IMR-90 (cell line): Measurements from ENCODE around the gene ATP9B. TPM values are rescaled to one million over a fixed set of nuclear protein-coding genes. Genes with fewer than 3 reads are reported as not detected.
A peak's percentile ranks its signal among the peaks of the same experiment; 100 is the strongest.

Experiments used
- ATAC-seq: fragments of 200-7000 bp; cut with Tn5 transposase; 2 replicates; pipeline ENCODE4 v1.9.1; 2020; ENCODE audit warnings: low read depth, mild to moderate bottlenecking, moderate library complexity
- BruUV-seq: library from RNA; stranded (reverse); fragments of 400-500 nt; replicated peaks from 2 replicates; lab custom pipeline; 2021; lab: Mats Ljungman, UMichigan
- CTCF ChIA-PET: fragments of 300-600 bp; formaldehyde crosslinking; extraction: SDS; loops from one replicate; lab custom pipeline; 2021; ENCODE audit warnings: antibody characterized with exemption; lab: Yijun Ruan, JAX
- POLR2A ChIA-PET: fragments of 300-600 bp; sonication (Branson Sonifier 250); formaldehyde crosslinking; loops from one replicate; lab custom pipeline; 2022; ENCODE audit warnings: antibody characterized with exemption; ENCODE audit not compliant: unreplicated experiment; lab: Charles Lee
- DNase-seq: peaks from one replicate; pipeline ENCODE4 v3.0.0; 2013
- H2AFZ ChIP-seq: replicated peaks from 2 replicates; pipeline ENCODE3; 2013; ENCODE audit warnings: low read length, mild to moderate bottlenecking; ENCODE audit not compliant: poor library complexity
- H2AK5ac ChIP-seq: 2 replicates; pipeline ENCODE4 v1.6.1; 2013; ENCODE audit warnings: low read depth, low read length, inconsistent platforms
- H2AK9ac ChIP-seq: replicated peaks from 2 replicates; pipeline ENCODE3; 2013; ENCODE audit warnings: mild to moderate bottlenecking, low read depth, low read length, moderate library complexity; ENCODE audit not compliant: poor library complexity
- H2BK120ac ChIP-seq: 2 replicates; pipeline ENCODE4 v1.6.1; 2013; ENCODE audit warnings: low read depth, low read length, inconsistent platforms
- H2BK15ac ChIP-seq: 3 replicates; pipeline ENCODE4 v1.6.1; 2013; ENCODE audit warnings: low read depth, low read length, inconsistent platforms
- H2BK20ac ChIP-seq: 2 replicates; pipeline ENCODE4 v1.6.1; 2013; ENCODE audit warnings: low read depth, mild to moderate bottlenecking, inconsistent platforms, low read length, moderate library complexity
- H2BK5ac ChIP-seq: 2 replicates; pipeline ENCODE4 v1.6.1; 2013; ENCODE audit warnings: mild to moderate bottlenecking, low read depth, low read length, inconsistent platforms; ENCODE audit not compliant: poor library complexity, severe bottlenecking
- H3K14ac ChIP-seq: replicated peaks from 2 replicates; pipeline ENCODE4 v1.6.1; 2013; ENCODE audit warnings: low read depth, low read length, inconsistent platforms
- H3K18ac ChIP-seq: 2 replicates; pipeline ENCODE4 v1.6.1; 2013; ENCODE audit warnings: low read depth, low read length, control low read depth
- H3K23ac ChIP-seq: 2 replicates; pipeline ENCODE4 v1.6.1; 2013; ENCODE audit warnings: low read depth, low read length, inconsistent platforms
- H3K27ac ChIP-seq: 2 replicates; pipeline ENCODE4 v1.5.1; 2013; ENCODE audit warnings: mild to moderate bottlenecking, control low read depth, low read length; ENCODE audit not compliant: insufficient read depth
- H3K27me3 ChIP-seq: 2 replicates; pipeline ENCODE4 v1.6.1; 2013; ENCODE audit warnings: low read length; ENCODE audit not compliant: control insufficient read depth, insufficient read depth
- H3K36me3 ChIP-seq: 2 replicates; pipeline ENCODE4 v1.6.1; 2013; ENCODE audit warnings: low read length, mixed read lengths; ENCODE audit not compliant: control insufficient read depth, insufficient read depth
- H3K4ac ChIP-seq: 2 replicates; pipeline ENCODE4 v1.6.1; 2013; ENCODE audit warnings: low read depth, low read length, inconsistent platforms
- H3K4me1 ChIP-seq: 2 replicates; pipeline ENCODE4 v1.6.1; 2013; ENCODE audit warnings: low read length, mixed read lengths; ENCODE audit not compliant: control insufficient read depth, insufficient read depth
- H3K4me2 ChIP-seq: 2 replicates; pipeline ENCODE4 v1.6.1; 2013; ENCODE audit warnings: low read depth, mild to moderate bottlenecking, control low read depth, low read length, moderate library complexity
- H3K4me3 ChIP-seq: 2 replicates; pipeline ENCODE4 v1.5.1; 2013; ENCODE audit warnings: low read depth, mild to moderate bottlenecking, control low read depth, low read length, moderate library complexity; ENCODE audit not compliant: insufficient read depth
- H3K56ac ChIP-seq: 2 replicates; pipeline ENCODE4 v1.6.1; 2013; ENCODE audit warnings: low read length, inconsistent platforms; ENCODE audit not compliant: insufficient read depth; ENCODE audit errors: extremely low read depth
- H3K79me1 ChIP-seq, 2 experiments: 2 replicates each; pipeline ENCODE4 v1.6.1; 2013; ENCODE audit warnings: low read length in 2 of 2, inconsistent platforms in 1 of 2, low read depth in 1 of 2
- H3K9ac ChIP-seq: 2 replicates; pipeline ENCODE4 v1.6.1; 2013; ENCODE audit warnings: low read depth, low read length, control low read depth
- H3K9me1 ChIP-seq: 2 replicates; pipeline ENCODE4 v1.6.1; 2013; ENCODE audit warnings: low read length, inconsistent platforms; ENCODE audit not compliant: insufficient read depth
- H3K9me3 ChIP-seq: 2 replicates; pipeline ENCODE4 v1.6.1; 2013; ENCODE audit warnings: low read length; ENCODE audit not compliant: control insufficient read depth, insufficient read depth
- H4K20me1 ChIP-seq: 2 replicates; pipeline ENCODE4 v1.6.1; 2013; ENCODE audit warnings: low read length, inconsistent platforms; ENCODE audit not compliant: insufficient read depth
- H4K5ac ChIP-seq: 2 replicates; pipeline ENCODE4 v1.6.1; 2013; ENCODE audit warnings: mild to moderate bottlenecking, low read depth, low read length, control low read depth
- H4K8ac ChIP-seq, 2 experiments: 2 replicates each; pipeline ENCODE4 v1.6.1; 2013; ENCODE audit warnings: low read depth in 2 of 2, low read length in 2 of 2, control low read depth in 1 of 2, inconsistent platforms in 1 of 2
- H4K91ac ChIP-seq: 2 replicates; pipeline ENCODE4 v1.6.1; 2013; ENCODE audit warnings: low read depth, low read length, inconsistent platforms; ENCODE audit not compliant: insufficient read depth
- BHLHE40 ChIP-seq: fragments of 150-350 bp; IDR thresholded peaks from 2 replicates; pipeline ENCODE4 v1.6.1; 2016; ENCODE audit warnings: mild to moderate bottlenecking, low read depth, low read length
- CEBPB ChIP-seq: IDR thresholded peaks from 2 replicates; pipeline ENCODE4 v1.6.1; 2012; ENCODE audit warnings: low read depth, low read length, improper control_type of control experiment
- CHD1 ChIP-seq: IDR thresholded peaks from 2 replicates; pipeline ENCODE4 v1.6.1; 2012; ENCODE audit warnings: low read depth, low read length, improper control_type of control experiment
- CTCF ChIP-seq: conservative IDR thresholded peaks from 2 replicates; pipeline ENCODE4 v1.5.1; 2012; ENCODE audit warnings: mild to moderate bottlenecking, low read depth, low read length, improper control_type of control experiment
- ELK1 ChIP-seq: fragments of 150-350 bp; IDR thresholded peaks from 2 replicates; pipeline ENCODE4 v1.6.1; 2016; ENCODE audit warnings: low read depth, mild to moderate bottlenecking, low read length, moderate library complexity, borderline replicate concordance
- FOS ChIP-seq: fragments of 150-350 bp; IDR thresholded peaks from 2 replicates; pipeline ENCODE4 v1.6.1; 2016; ENCODE audit warnings: low read depth, low read length
- MAFK ChIP-seq: IDR thresholded peaks from 2 replicates; pipeline ENCODE4 v1.6.1; 2012; ENCODE audit warnings: low read depth, low read length, improper control_type of control experiment
- MAZ ChIP-seq: IDR thresholded peaks from 2 replicates; pipeline ENCODE4 v1.6.1; 2012; ENCODE audit warnings: low read depth, mild to moderate bottlenecking, low read length, improper control_type of control experiment, moderate library complexity, borderline replicate concordance
- MXI1 ChIP-seq: IDR thresholded peaks from 2 replicates; pipeline ENCODE4 v1.6.1; 2012; ENCODE audit warnings: low read depth, mild to moderate bottlenecking, low read length, moderate library complexity, borderline replicate concordance
- NFE2L2 ChIP-seq: fragments of 150-350 bp; IDR thresholded peaks from 2 replicates; pipeline ENCODE4 v1.6.1; 2016; ENCODE audit warnings: low read depth, mild to moderate bottlenecking, low read length
- POLR2A ChIP-seq: IDR thresholded peaks from 2 replicates; pipeline ENCODE4 v1.6.1; 2012; ENCODE audit warnings: mild to moderate bottlenecking, low read depth, low read length
- RAD21 ChIP-seq: IDR thresholded peaks from 2 replicates; pipeline ENCODE4 v1.6.1; 2012; ENCODE audit warnings: low read length, improper control_type of control experiment
- RCOR1 ChIP-seq: IDR thresholded peaks from 2 replicates; pipeline ENCODE4 v1.6.1; 2012; ENCODE audit warnings: mild to moderate bottlenecking, low read length, improper control_type of control experiment; ENCODE audit not compliant: insufficient replicate concordance
- RFX5 ChIP-seq: IDR thresholded peaks from 2 replicates; pipeline ENCODE4 v1.8.0; 2012; ENCODE audit warnings: low read depth, mild to moderate bottlenecking, low read length, moderate library complexity
- SMC3 ChIP-seq: fragments of 150-350 bp; IDR thresholded peaks from 2 replicates; pipeline ENCODE4 v1.6.1; 2016; ENCODE audit warnings: low read depth, mild to moderate bottlenecking, antibody characterized with exemption, low read length, moderate library complexity
- USF2 ChIP-seq: fragments of 150-350 bp; IDR thresholded peaks from 2 replicates; pipeline ENCODE4 v1.6.1; 2017; ENCODE audit warnings: mild to moderate bottlenecking, antibody characterized with exemption, low read length, low read depth
- WGBS, 2 experiments: methylation state at CpG; one replicate each; pipeline versions ENCODE4 v1.1.5 to v1.1.7; 2013; ENCODE audit warnings: missing lambda C conversion rate in 2 of 2; ENCODE audit not compliant: insufficient read length in 1 of 2; ENCODE audit errors: extremely low coverage in 2 of 2; 5-methylcytosine and 5-hydroxymethylcytosine counted together
- dilution Hi-C: fragments of 300-500 bp; cut with HindIII; formaldehyde crosslinking; loops from one replicate; pipeline ENCODE4 v1.14.3; 2018; ENCODE audit warnings: low sequenced_read_pairs; ENCODE audit not compliant: unreplicated experiment
- in situ Hi-C: fragments of 300-500 bp; cut with MboI; formaldehyde crosslinking; loops from 3 replicates; pipeline ENCODE4 v1.14.3; 2019; ENCODE audit warnings: low sequenced_read_pairs, inconsistent platforms, mixed read lengths
- intact Hi-C: fragments of 100-400 bp; cut with micrococcal nuclease; formaldehyde crosslinking; loops from 2 replicates; pipeline ENCODE4 v1.10.0; 2022
- polyA plus RNA-seq, 3 experiments: library from polyadenylated mRNA; depleted of rRNA; stranded (reverse); fragments of >200 nt; gene quantifications; 2 replicates each; pipeline ENCODE4 v1.2.3, GENCODE V29; 2012; ENCODE audit warnings: low replicate concordance in 1 of 3
- total RNA-seq: library from RNA; depleted of rRNA; stranded (reverse); fragments of >200 nt; gene quantifications from 2 replicates; pipeline ENCODE4 v1.2.3, GENCODE V29; 2012

ATP9B gene
- total and polyA plus RNA-seq, 2 of the 4 experiments (the other 2 are of a cell fraction), result 11.0 to 11.5 TPM

GRCh38 chr18:79372461-79372860 is 303.3 kb downstream of the ATP9B start:
- intact Hi-C loops (no loop called here), dilution Hi-C loops (no loop called here), in situ Hi-C loops (no loop called here)
- Histone ChIP-seq H2AK5ac (no peak overlapping the region), H3K4me2 (no peak overlapping the region), H3K14ac (no peak overlapping the region), H3K36me3 (peaks cover 9% of the 10 kb centered on the region), H4K91ac (no peak overlapping the region), H3K79me1 (no peaks in the 10 kb centered on the region), H4K8ac (no peak overlapping the region), H3K9me3 (no peaks in the 10 kb centered on the region), H2BK15ac (no peak overlapping the region), H2BK20ac (no peak overlapping the region), H3K4me3 (no peak overlapping the region), H4K5ac (no peak overlapping the region), H3K4ac (no peak overlapping the region), H3K4me1 (no peaks in the 10 kb centered on the region; the same call in 1 of the 2 replicates), H2AFZ (no peak overlapping the region), H3K56ac (no peak overlapping the region), H4K20me1 (no peaks in the 10 kb centered on the region), H2AK9ac (peak overlapping the region; percentile 47), H3K9me1 (peaks cover 3% of the 10 kb centered on the region; the same call in 1 of the 2 replicates), H3K27ac (no peak overlapping the region), H3K23ac (no peak overlapping the region), H3K27me3 (no peaks in the 10 kb centered on the region), H3K9ac (no peak overlapping the region), H2BK120ac (no peak overlapping the region), H3K18ac (no peak overlapping the region), H2BK5ac (no peak overlapping the region)
- ChIA-PET CTCF (no interaction called here), POLR2A (no interaction called here)
- BruUV-seq, result no TSS peak
- ATAC-seq (no peak), DNase-seq (no peak)
- TF ChIP-seq RFX5 (no peak), ELK1 (no peak), MAFK (no peak), RAD21 (no peak), CTCF (no peak), CHD1 (no peak), BHLHE40 (no peak), NFE2L2 (no peak), SMC3 (no peak), POLR2A (no peak), MXI1 (no peak), FOS (no peak), CEBPB (no peak), MAZ (no peak), USF2 (no peak), RCOR1 (no peak)
- WGBS, 2 experiments, result 100% methylated on average over 4 of the region's 10 CpGs; no CpG with 5 or more reads in 1 of the 2 experiments
